K562 (cell line): Measurements from ENCODE around the gene PSMA1. TPM values are rescaled to one million over a fixed set of nuclear protein-coding genes. Genes with fewer than 3 reads are reported as not detected.

Source experiments
- BACH1 ChIP-seq: fragments of 200-800 bp; sonication (Bioruptor generic); IDR thresholded peaks from 2 replicates; pipeline ENCODE4 v1.6.1; 2016; ENCODE audit warnings: missing genetic modification characterization, missing compliant biosample characterization
- CCNT2 ChIP-seq: IDR thresholded peaks from 2 replicates; pipeline ENCODE4 v1.6.1; 2011; ENCODE audit warnings: borderline replicate concordance, low read depth, mild to moderate bottlenecking, moderate library complexity, mixed read lengths, low read length; ENCODE audit not compliant: insufficient read length; ENCODE audit errors: extremely low read depth
- ILK ChIP-seq: fragments of 450-650 bp; IDR thresholded peaks from 2 replicates; pipeline ENCODE4 v1.6.1; 2016; ENCODE audit warnings: missing genetic modification characterization, low read depth, mild to moderate bottlenecking, missing compliant biosample characterization, moderate library complexity, borderline replicate concordance
- OTX1 ChIP-seq: fragments of 450-650 bp; formaldehyde crosslinking; IDR thresholded peaks from 2 replicates; pipeline ENCODE4 v1.4.0; 2022; ENCODE audit warnings: mild to moderate bottlenecking
- SFPQ ChIP-seq: fragments of 200-400 bp; formaldehyde crosslinking; IDR thresholded peaks from 2 replicates; pipeline ENCODE4 v1.6.1; 2017; ENCODE audit warnings: mild to moderate bottlenecking, low read depth, low read length, moderate library complexity
- SREBF2 ChIP-seq: sonication (generic); formaldehyde crosslinking; IDR thresholded peaks from 2 replicates; pipeline ENCODE4 v1.4.0; 2020; ENCODE audit warnings: mild to moderate bottlenecking, missing genetic modification reagents
- ZFP1 ChIP-seq: fragments of 450-650 bp; formaldehyde crosslinking; IDR thresholded peaks from 2 replicates; pipeline ENCODE4 v1.4.0; 2020; ENCODE audit warnings: mild to moderate bottlenecking, mixed read lengths
- polyA plus RNA-seq, 8 experiments: library from polyadenylated mRNA; depleted of rRNA in 4 of 8; stranded (reverse) in 5 of 8; unstranded in 3 of 8; fragments of >200 nt; fragmentation: Nextera tagmentation in 2 of 8; fragmentation: Illumina TruSeq in 1 of 8; extraction: Ambion mirVana in 2 of 8; extraction: Trizol in 1 of 8; gene quantifications; 2 replicates each; pipeline versions ENCODE4 v1.2.1 to v1.2.3, GENCODE V29; 2011 to 2014; ENCODE audit warnings: inconsistent platforms in 1 of 8, missing spikeins in 1 of 8
- total RNA-seq, 7 experiments: library from RNA; depleted of rRNA in 6 of 7; stranded (reverse); fragments of >200 nt in 6 of 7; fragmentation: Illumina TruSeq in 2 of 7; extraction: Trizol in 2 of 7; gene quantifications; 2 replicates each; pipeline versions ENCODE4 v1.2.1 to v1.2.3, GENCODE V29; 2011 to 2021; ENCODE audit warnings: low replicate concordance in 1 of 7
- TF ChIP-seq, protein P1 (sequence below), 2 experiments: fragments of 450-650 bp; conservative IDR thresholded peaks; 2 replicates each; pipeline ENCODE4 v1.6.1; 2017; ENCODE audit warnings: mild to moderate bottlenecking in 2 of 2, moderate library complexity in 2 of 2

The PSMA1 gene
- total and polyA plus RNA-seq, 9 of the 15 experiments (the other 6 are each of a cell fraction or from before 2014, with no cell fraction given): 283 to 1,007 (median 424) TPM

- no peak for TF ChIP-seq SREBF2 (CRISPR knock-in tag)
- TF ChIP-seq OTX1 (CRISPR knock-in tag): no peak
- TF ChIP-seq ZFP1 (CRISPR knock-in tag): no peak
- TF ChIP-seq ILK (tag): no peak
- no peak for TF ChIP-seq CCNT2
- no peak for TF ChIP-seq BACH1
- TF ChIP-seq, protein P1, sequence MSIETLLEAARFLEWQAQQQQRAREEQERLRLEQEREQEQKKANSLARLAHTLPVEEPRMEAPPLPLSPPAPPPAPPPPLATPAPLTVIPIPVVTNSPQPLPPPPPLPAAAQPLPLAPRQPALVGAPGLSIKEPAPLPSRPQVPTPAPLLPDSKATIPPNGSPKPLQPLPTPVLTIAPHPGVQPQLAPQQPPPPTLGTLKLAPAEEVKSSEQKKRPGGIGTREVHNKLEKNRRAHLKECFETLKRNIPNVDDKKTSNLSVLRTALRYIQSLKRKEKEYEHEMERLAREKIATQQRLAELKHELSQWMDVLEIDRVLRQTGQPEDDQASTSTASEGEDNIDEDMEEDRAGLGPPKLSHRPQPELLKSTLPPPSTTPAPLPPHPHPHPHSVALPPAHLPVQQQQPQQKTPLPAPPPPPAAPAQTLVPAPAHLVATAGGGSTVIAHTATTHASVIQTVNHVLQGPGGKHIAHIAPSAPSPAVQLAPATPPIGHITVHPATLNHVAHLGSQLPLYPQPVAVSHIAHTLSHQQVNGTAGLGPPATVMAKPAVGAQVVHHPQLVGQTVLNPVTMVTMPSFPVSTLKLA (conservative IDR thresholded peaks at IDR 0.05): no peak
- no peak for TF ChIP-seq SFPQ
Measured at GRCh38 chr11:14506532-14506931, 13.7 kb downstream of the PSMA1 start (continued).
